Type B pancreatic cell (in vitro differentiated cells): ENCODE measurements around the gene ZFP69B. TPM values are rescaled to one million over a fixed set of nuclear protein-coding genes. Genes with fewer than 3 reads are reported as not detected.

Experiments used
- DNase-seq: peaks from one replicate; pipeline ENCODE4 v3.0.0; 2021; ENCODE audit warnings: mixed read lengths; ENCODE audit not compliant: unreplicated experiment; ENCODE audit errors: extremely low spot score
- H3K27ac Mint-ChIP-seq: 2 replicates; pipeline ENCODE4 v1.8.0; 2021; ENCODE audit warnings: mild to moderate bottlenecking, mixed read lengths
- H3K27me3 Mint-ChIP-seq: 2 replicates; pipeline ENCODE4 v1.8.0; 2021; ENCODE audit warnings: mixed read lengths
- H3K36me3 Mint-ChIP-seq: 2 replicates; pipeline ENCODE4 v1.8.0; 2021; ENCODE audit warnings: mixed read lengths
- H3K4me1 Mint-ChIP-seq: one replicate; pipeline ENCODE4 v1.8.0; 2021; ENCODE audit warnings: mixed read lengths; ENCODE audit not compliant: unreplicated experiment
- H3K4me3 Mint-ChIP-seq: 2 replicates; pipeline ENCODE4 v1.8.0; 2021; ENCODE audit warnings: mild to moderate bottlenecking, mixed read lengths
- H3K9me3 Mint-ChIP-seq: 2 replicates; pipeline ENCODE4 v1.8.0; 2021; ENCODE audit warnings: mixed read lengths
- total RNA-seq: library from RNA; stranded (reverse); gene quantifications from 2 replicates; pipeline ENCODE4 v1.2.1, GENCODE V29; 2021; ENCODE audit warnings: low replicate concordance
- TF ChIP-seq, protein P1 (sequence below): fragments of 200-600 bp; sonication (generic); conservative IDR thresholded peaks from 2 replicates; pipeline ENCODE4 v1.5.0; 2021; ENCODE audit warnings: antibody characterized with exemption, mild to moderate bottlenecking

ZFP69B gene
- total RNA-seq, 1 donor from 2014 or later: 9.5 TPM

GRCh38 chr1:40416709-40417108, 33.6 kb upstream of the ZFP69B start:
- H3K4me3 Mint-ChIP-seq: no peak overlapping the region
- H3K4me1 Mint-ChIP-seq: peaks cover 11% of the 10 kb centered on the region
- H3K27ac Mint-ChIP-seq: no peak overlapping the region
- H3K27me3 Mint-ChIP-seq: no peaks in the 10 kb centered on the region
- TF ChIP-seq, protein P1, sequence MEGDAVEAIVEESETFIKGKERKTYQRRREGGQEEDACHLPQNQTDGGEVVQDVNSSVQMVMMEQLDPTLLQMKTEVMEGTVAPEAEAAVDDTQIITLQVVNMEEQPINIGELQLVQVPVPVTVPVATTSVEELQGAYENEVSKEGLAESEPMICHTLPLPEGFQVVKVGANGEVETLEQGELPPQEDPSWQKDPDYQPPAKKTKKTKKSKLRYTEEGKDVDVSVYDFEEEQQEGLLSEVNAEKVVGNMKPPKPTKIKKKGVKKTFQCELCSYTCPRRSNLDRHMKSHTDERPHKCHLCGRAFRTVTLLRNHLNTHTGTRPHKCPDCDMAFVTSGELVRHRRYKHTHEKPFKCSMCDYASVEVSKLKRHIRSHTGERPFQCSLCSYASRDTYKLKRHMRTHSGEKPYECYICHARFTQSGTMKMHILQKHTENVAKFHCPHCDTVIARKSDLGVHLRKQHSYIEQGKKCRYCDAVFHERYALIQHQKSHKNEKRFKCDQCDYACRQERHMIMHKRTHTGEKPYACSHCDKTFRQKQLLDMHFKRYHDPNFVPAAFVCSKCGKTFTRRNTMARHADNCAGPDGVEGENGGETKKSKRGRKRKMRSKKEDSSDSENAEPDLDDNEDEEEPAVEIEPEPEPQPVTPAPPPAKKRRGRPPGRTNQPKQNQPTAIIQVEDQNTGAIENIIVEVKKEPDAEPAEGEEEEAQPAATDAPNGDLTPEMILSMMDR: no peak
- H3K9me3 Mint-ChIP-seq: no peaks in the 10 kb centered on the region
- peaks cover 25% of the 10 kb centered on the region for H3K36me3 Mint-ChIP-seq
- no peak for DNase-seq

GRCh38 chr1:40421431-40422384, 28.6 kb upstream of the ZFP69B start:
- Mint-ChIP-seq H3K27ac (peak overlapping the region; percentile 59), H3K4me1 (peaks cover 26% of the 10 kb centered on the region), H3K27me3 (no peaks in the 10 kb centered on the region), H3K9me3 (no peaks in the 10 kb centered on the region), H3K36me3 (peaks cover 28% of the 10 kb centered on the region), H3K4me3 (no peak overlapping the region)
- TF ChIP-seq, protein P1: no peak
- DNase-seq: no peak

DNA sequence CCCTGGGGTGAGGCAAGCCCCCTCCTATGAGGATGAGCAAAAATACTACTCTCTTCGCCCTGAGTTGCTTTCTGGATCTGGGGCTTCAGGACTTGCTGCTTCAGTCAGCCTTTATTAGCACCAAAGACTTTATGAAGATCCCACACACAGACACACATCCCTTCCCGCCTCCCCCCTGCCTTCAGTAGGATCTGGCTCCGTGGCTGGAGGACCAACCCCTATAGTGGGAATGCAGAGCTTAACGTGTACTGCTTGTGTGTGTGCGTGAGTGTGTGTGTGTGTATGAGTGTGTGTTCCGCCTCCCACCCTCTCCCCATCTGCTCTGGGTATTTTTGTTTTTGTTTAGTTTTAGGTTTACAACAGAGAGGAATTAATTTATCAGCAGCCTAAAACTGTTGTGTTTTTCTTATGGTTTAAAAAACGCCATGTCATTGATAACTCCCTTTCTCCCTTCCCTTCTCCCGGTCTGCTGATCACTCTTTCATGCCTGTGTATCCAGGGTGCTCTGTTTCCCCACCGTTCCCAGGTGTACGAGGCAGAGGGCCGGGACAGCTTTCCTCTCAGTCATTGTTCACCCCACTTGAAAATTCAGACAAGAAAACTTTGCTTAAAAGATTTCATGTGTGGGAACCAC, 27.5 kb upstream of the ZFP69B start:
- TF ChIP-seq, protein P1: no peak
- no peaks in the 10 kb centered on the region for H3K27me3 Mint-ChIP-seq
- peaks cover 21% of the 10 kb centered on the region for H3K36me3 Mint-ChIP-seq
- no peak overlapping the region for H3K27ac Mint-ChIP-seq
- no peak overlapping the region for H3K4me3 Mint-ChIP-seq
- H3K9me3 Mint-ChIP-seq: no peaks in the 10 kb centered on the region
- no peak for DNase-seq
- H3K4me1 Mint-ChIP-seq: peaks cover 26% of the 10 kb centered on the region

DNA sequence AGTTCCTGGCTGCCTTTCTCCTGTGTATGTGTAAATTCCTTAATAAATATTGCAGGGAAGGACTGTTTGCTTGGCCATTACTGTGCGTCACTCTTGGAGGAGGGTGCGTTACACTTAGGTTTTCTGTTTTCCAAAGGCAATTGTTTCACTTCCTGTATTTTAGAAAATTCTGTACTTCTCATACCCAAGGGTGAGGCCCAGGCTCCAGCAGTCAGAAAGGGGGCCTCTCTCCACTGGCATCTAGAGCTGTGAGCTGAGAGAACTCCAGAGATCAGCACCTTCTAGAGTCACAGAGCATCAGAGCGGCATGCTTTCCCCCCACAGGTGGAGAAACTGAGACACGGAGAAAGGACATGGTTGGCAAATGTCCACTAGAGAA, 27.0 kb upstream of the ZFP69B start:
- TF ChIP-seq, protein P1: no peak
- no peak for DNase-seq
- no peak overlapping the region for H3K27ac Mint-ChIP-seq
- no peaks in the 10 kb centered on the region for H3K27me3 Mint-ChIP-seq
- H3K4me1 Mint-ChIP-seq: peaks cover 26% of the 10 kb centered on the region
- no peaks in the 10 kb centered on the region for H3K9me3 Mint-ChIP-seq
- H3K36me3 Mint-ChIP-seq: peaks cover 21% of the 10 kb centered on the region
- no peak overlapping the region for H3K4me3 Mint-ChIP-seq

- H3K4me3 Mint-ChIP-seq: no peak overlapping the region
- H3K9me3 Mint-ChIP-seq: no peaks in the 10 kb centered on the region
- peaks cover 26% of the 10 kb centered on the region for H3K4me1 Mint-ChIP-seq
- H3K36me3 Mint-ChIP-seq: peaks cover 14% of the 10 kb centered on the region
- TF ChIP-seq, protein P1: no peak
- no peak for DNase-seq
- no peak overlapping the region for H3K27ac Mint-ChIP-seq
- H3K27me3 Mint-ChIP-seq: no peaks in the 10 kb centered on the region
These were observed 26.2 kb upstream of the ZFP69B start for GRCh38 chr1:40423951-40424618.
